ENCODE results near the gene DENND4A. TPM values are rescaled to one million over a fixed set of nuclear protein-coding genes. Genes with fewer than 3 reads are reported as not detected.

Gene DENND4A
- total RNA-seq, 1 donor from 2014 or later, result 13.9 TPM

GRCh38 chr15:65655457-65655856 is 136.6 kb downstream of the DENND4A start:
- no peak for FAIRE-seq

GRCh38 chr15:65655026-65655425 is 137.1 kb downstream of the DENND4A start:
- Mint-ChIP-seq H3K27me3 (ENCODE audit: low read depth, unreplicated experiment) (no peaks in the 10 kb centered on the region), H3K36me3 (ENCODE audit: low read depth, unreplicated experiment) (peaks cover 25% of the 10 kb centered on the region), H3K9me3 (ENCODE audit: unreplicated experiment) (no peaks in the 10 kb centered on the region), H3K4me3 (ENCODE audit: unreplicated experiment) (no peak overlapping the region), H3K27ac (ENCODE audit: unreplicated experiment) (no peak overlapping the region), H3K4me1 (ENCODE audit: low read depth, unreplicated experiment) (peaks cover 25% of the 10 kb centered on the region)
- no peak overlapping the region for H3K4me3 ChIP-seq (ENCODE audit: insufficient read depth, low read depth, low read length)
- H3K9ac ChIP-seq (ENCODE audit: low read length), result no peak overlapping the region
- DNase-seq (ENCODE audit: low read depth), result peak; percentile 65
- H4K20me1 ChIP-seq (ENCODE audit: insufficient read depth, low read length), result no peaks in the 10 kb centered on the region
- H3K36me3 ChIP-seq (ENCODE audit: insufficient read depth, low read length), result no peaks in the 10 kb centered on the region
- no peak overlapping the region for H2AFZ ChIP-seq (ENCODE audit: low read depth, low read length)
- no peaks in the 10 kb centered on the region for H3K79me2 ChIP-seq (ENCODE audit: insufficient read depth, low read length)
- TF ChIP-seq EZH2 (IDR thresholded peaks at IDR 0.05; ENCODE audit: insufficient read depth, low read length), result no peak
- no peak for TF ChIP-seq CTCF (IDR thresholded peaks at IDR 0.05; ENCODE audit: insufficient read depth, low read depth, low read length)
- H3K9me3 ChIP-seq (ENCODE audit: insufficient read depth, low read depth, low read length), result no peaks in the 10 kb centered on the region
- peak overlapping the region; percentile 11 for H3K4me2 ChIP-seq (ENCODE audit: low read length)
- H3K4me1 ChIP-seq (ENCODE audit: insufficient read depth, low read length), result peaks cover 29% of the 10 kb centered on the region
- H3K27ac ChIP-seq (ENCODE audit: low read depth, low read length), result no peak overlapping the region
- H3K27me3 ChIP-seq (ENCODE audit: insufficient read depth, low read length), result no peaks in the 10 kb centered on the region
- FAIRE-seq, result no peak

More at GRCh38 chr15:65655457-65655856, 136.6 kb downstream of the DENND4A start:
- TF ChIP-seq EZH2 (IDR thresholded peaks at IDR 0.05; ENCODE audit: insufficient read depth, low read length) (no peak), CTCF (IDR thresholded peaks at IDR 0.05; ENCODE audit: insufficient read depth, low read depth, low read length) (no peak)
- no peak for DNase-seq (ENCODE audit: low read depth)
- no peak overlapping the region for H3K27ac ChIP-seq (ENCODE audit: low read depth, low read length)
- peaks cover 29% of the 10 kb centered on the region for H3K4me1 ChIP-seq (ENCODE audit: insufficient read depth, low read length)
- Mint-ChIP-seq H3K4me1 (ENCODE audit: low read depth, unreplicated experiment) (peaks cover 25% of the 10 kb centered on the region), H3K4me3 (ENCODE audit: unreplicated experiment) (no peak overlapping the region), H3K9me3 (ENCODE audit: unreplicated experiment) (no peaks in the 10 kb centered on the region), H3K27me3 (ENCODE audit: low read depth, unreplicated experiment) (no peaks in the 10 kb centered on the region), H3K36me3 (ENCODE audit: low read depth, unreplicated experiment) (peaks cover 23% of the 10 kb centered on the region), H3K27ac (ENCODE audit: unreplicated experiment) (no peak overlapping the region)
- H3K36me3 ChIP-seq (ENCODE audit: insufficient read depth, low read length), result no peaks in the 10 kb centered on the region
- H3K9ac ChIP-seq (ENCODE audit: low read length), result no peak overlapping the region
- H3K27me3 ChIP-seq (ENCODE audit: insufficient read depth, low read length), result no peaks in the 10 kb centered on the region
- H3K4me2 ChIP-seq (ENCODE audit: low read length), result peak overlapping the region; percentile 11
- H3K9me3 ChIP-seq (ENCODE audit: insufficient read depth, low read depth, low read length), result no peaks in the 10 kb centered on the region
- no peaks in the 10 kb centered on the region for H4K20me1 ChIP-seq (ENCODE audit: insufficient read depth, low read length)
- no peaks in the 10 kb centered on the region for H3K79me2 ChIP-seq (ENCODE audit: insufficient read depth, low read length)
- H3K4me3 ChIP-seq (ENCODE audit: insufficient read depth, low read depth, low read length), result no peak overlapping the region
- no peak overlapping the region for H2AFZ ChIP-seq (ENCODE audit: low read depth, low read length)

GRCh38 chr15:65653801-65654521 is 138.1 kb downstream of the DENND4A start:
- Histone ChIP-seq H3K4me3 (ENCODE audit: insufficient read depth, low read depth, low read length) (no peak overlapping the region), H3K4me2 (ENCODE audit: low read length) (peak overlapping the region; percentile 39), H3K36me3 (ENCODE audit: insufficient read depth, low read length) (no peaks in the 10 kb centered on the region), H3K27ac (ENCODE audit: low read depth, low read length) (peak overlapping the region; percentile 10), H3K4me1 (ENCODE audit: insufficient read depth, low read length) (peaks cover 29% of the 10 kb centered on the region), H3K9ac (ENCODE audit: low read length) (no peak overlapping the region), H3K27me3 (ENCODE audit: insufficient read depth, low read length) (no peaks in the 10 kb centered on the region), H3K79me2 (ENCODE audit: insufficient read depth, low read length) (no peaks in the 10 kb centered on the region), H2AFZ (ENCODE audit: low read depth, low read length) (no peak overlapping the region), H4K20me1 (ENCODE audit: insufficient read depth, low read length) (no peaks in the 10 kb centered on the region), H3K9me3 (ENCODE audit: insufficient read depth, low read depth, low read length) (no peaks in the 10 kb centered on the region)
- peaks cover 25% of the 10 kb centered on the region for H3K4me1 Mint-ChIP-seq (ENCODE audit: low read depth, unreplicated experiment)
- no peaks in the 10 kb centered on the region for H3K9me3 Mint-ChIP-seq (ENCODE audit: unreplicated experiment)
- H3K27me3 Mint-ChIP-seq (ENCODE audit: low read depth, unreplicated experiment), result no peaks in the 10 kb centered on the region
- no peak overlapping the region for H3K4me3 Mint-ChIP-seq (ENCODE audit: unreplicated experiment)
- TF ChIP-seq CTCF (IDR thresholded peaks at IDR 0.05; ENCODE audit: insufficient read depth, low read depth, low read length), result no peak
- no peak for TF ChIP-seq EZH2 (IDR thresholded peaks at IDR 0.05; ENCODE audit: insufficient read depth, low read length)
- DNase-seq (ENCODE audit: low read depth) (no peak), FAIRE-seq (no peak)
- H3K36me3 Mint-ChIP-seq (ENCODE audit: low read depth, unreplicated experiment), result peaks cover 25% of the 10 kb centered on the region
- H3K27ac Mint-ChIP-seq (ENCODE audit: unreplicated experiment), result no peak overlapping the region
